ENCODE results near the gene SIDT2. TPM values are rescaled to one million over a fixed set of nuclear protein-coding genes. Genes with fewer than 3 reads are reported as not detected.

SIDT2 gene
- total and polyA plus RNA-seq, 2 of the 13 experiments (the other 11 are each of a cell fraction or from before 2014, with no cell fraction given) = 11.5 to 28.0 TPM

DNA sequence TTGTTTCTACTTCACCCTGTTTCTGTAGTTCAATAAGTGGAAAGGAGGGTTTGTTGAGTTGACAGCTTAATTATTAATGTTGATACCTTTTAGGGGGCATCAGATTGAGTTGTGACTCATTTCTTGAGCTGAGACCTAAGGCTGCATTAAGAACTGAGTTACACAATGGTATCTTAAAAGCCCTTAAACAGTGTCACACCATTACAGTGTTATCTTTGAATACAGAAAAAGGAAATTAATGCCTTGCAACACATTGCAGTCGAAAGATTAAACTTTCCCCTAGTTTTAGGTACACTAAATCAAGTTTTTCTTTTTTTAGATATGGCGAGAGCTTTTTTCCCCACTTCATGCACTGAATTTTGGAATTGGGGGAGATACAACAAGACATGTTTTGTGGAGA lies 17.7 kb upstream of the SIDT2 start:
- 99% methylated on average over 2 of the region's 2 CpGs for WGBS (ENCODE audit: low lambda C conversion rate)
- Histone ChIP-seq H3K4me2 (ENCODE audit: low read depth, low read length) (no peak overlapping the region), H3K79me2 (ENCODE audit: insufficient read depth, low read length) (peaks cover 42% of the 10 kb centered on the region), H2AFZ (ENCODE audit: low read length) (no peak overlapping the region), H3K9me3 (ENCODE audit: low read length) (no peaks in the 10 kb centered on the region), H3K27ac (ENCODE audit: extremely low read length, insufficient read depth, low read length) (no peak overlapping the region), H3K4me3 (replicated peaks in 1 of 3; ENCODE audit: insufficient read depth in 1 of 3, low read depth in 2 of 3, low read length in 3 of 3) (no peak overlapping the region), H3K27me3 (ENCODE audit: control insufficient read depth in 1 of 2, insufficient read depth in 2 of 2, low read length in 2 of 2) (no peaks in the 10 kb centered on the region), H3K36me3 (replicated peaks in 1 of 2; ENCODE audit: control insufficient read depth in 1 of 2, insufficient read depth in 2 of 2, low read length in 2 of 2) (peaks cover 17 to 67% of the 10 kb centered on the region in 2 experiments), H4K20me1 (ENCODE audit: insufficient read depth, low read length) (peaks cover 33% of the 10 kb centered on the region; the same call in 1 of the 2 replicates), H3K9ac (ENCODE audit: insufficient read depth, low read depth, low read length) (no peak overlapping the region), H3K4me1 (ENCODE audit: insufficient read depth, low read length) (no peaks in the 10 kb centered on the region)
- in situ Hi-C loops (cut with HindIII; ENCODE audit: extremely low pct_ligation_motif_present, low pct_unique_long_range_greater_than_20kb) = no loop called here
- FAIRE-seq (no peak), ATAC-seq (no peak), DNase-seq (ENCODE audit: low spot score) (no peak)
- ChIA-PET CTCF (ENCODE audit: low intra/inter-chr PET ratio, low total read pairs) (no interaction called here), POLR2A (no interaction called here)
- intact Hi-C loops (cut with micrococcal nuclease; ENCODE audit: unreplicated experiment) = no loop called here
- TF ChIP-seq SOX6 (IDR thresholded peaks at IDR 0.05) = no peak
- TF ChIP-seq SOX6 (CRISPR knock-in tag; IDR thresholded peaks at IDR 0.05) = no peak
- TF ChIP-seq ZNF337 (CRISPR knock-in tag; IDR thresholded peaks at IDR 0.05; ENCODE audit: borderline replicate concordance, low read depth) = no peak
- no peak for TF ChIP-seq SMYD3 (CRISPR knock-in tag; IDR thresholded peaks at IDR 0.05)
- TF ChIP-seq, protein P1, sequence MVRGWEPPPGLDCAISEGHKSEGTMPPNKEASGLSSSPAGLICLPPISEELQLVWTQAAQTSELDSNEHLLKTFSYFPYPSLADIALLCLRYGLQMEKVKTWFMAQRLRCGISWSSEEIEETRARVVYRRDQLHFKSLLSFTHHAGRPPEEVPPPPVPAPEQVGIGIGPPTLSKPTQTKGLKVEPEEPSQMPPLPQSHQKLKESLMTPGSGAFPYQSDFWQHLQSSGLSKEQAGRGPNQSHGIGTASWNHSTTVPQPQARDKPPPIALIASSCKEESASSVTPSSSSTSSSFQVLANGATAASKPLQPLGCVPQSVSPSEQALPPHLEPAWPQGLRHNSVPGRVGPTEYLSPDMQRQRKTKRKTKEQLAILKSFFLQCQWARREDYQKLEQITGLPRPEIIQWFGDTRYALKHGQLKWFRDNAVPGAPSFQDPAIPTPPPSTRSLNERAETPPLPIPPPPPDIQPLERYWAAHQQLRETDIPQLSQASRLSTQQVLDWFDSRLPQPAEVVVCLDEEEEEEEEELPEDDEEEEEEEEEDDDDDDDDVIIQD (CRISPR knock-in tag; IDR thresholded peaks at IDR 0.05; ENCODE audit: low read depth) = no peak
- no TSS peak for BruUV-seq (replicated peaks)

DNA sequence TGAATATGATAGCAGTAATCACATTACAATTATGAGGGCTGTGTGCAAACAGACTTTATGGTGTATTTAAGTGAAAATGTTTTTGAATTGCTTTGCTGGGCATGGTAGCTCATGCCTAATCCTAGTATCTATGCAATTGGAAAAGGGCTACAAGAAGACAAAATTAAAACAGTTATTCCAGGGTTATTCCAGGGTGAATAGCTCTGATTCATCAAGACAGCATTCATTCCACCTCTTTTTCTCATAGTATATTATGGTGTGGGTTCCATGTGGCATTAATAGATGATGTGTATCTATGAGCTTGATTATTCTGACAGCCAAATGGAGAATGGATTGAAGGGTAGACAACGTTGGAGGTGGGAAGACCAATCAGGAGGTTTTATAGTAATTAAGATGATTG lies 12.1 kb upstream of the SIDT2 start:
- in situ Hi-C loops (cut with HindIII; ENCODE audit: extremely low pct_ligation_motif_present, low pct_unique_long_range_greater_than_20kb) (no loop called here), intact Hi-C loops (cut with micrococcal nuclease; ENCODE audit: unreplicated experiment) (no loop called here)
- TF ChIP-seq ZNF557 (CRISPR knock-in tag; IDR thresholded peaks at IDR 0.05) = no peak
- no peak for TF ChIP-seq KLF15 (CRISPR knock-in tag; IDR thresholded peaks at IDR 0.05; ENCODE audit: borderline replicate concordance)
- no peak for TF ChIP-seq CCDC6 (CRISPR knock-in tag; IDR thresholded peaks at IDR 0.05)
- TF ChIP-seq KDM5A (IDR thresholded peaks at IDR 0.05; ENCODE audit: borderline replicate concordance, low read length) = no peak
- no peak for TF ChIP-seq ZNF781 (CRISPR knock-in tag; IDR thresholded peaks at IDR 0.05; ENCODE audit: borderline replicate concordance, not compliant biosample characterization)
- TF ChIP-seq, protein P2, sequence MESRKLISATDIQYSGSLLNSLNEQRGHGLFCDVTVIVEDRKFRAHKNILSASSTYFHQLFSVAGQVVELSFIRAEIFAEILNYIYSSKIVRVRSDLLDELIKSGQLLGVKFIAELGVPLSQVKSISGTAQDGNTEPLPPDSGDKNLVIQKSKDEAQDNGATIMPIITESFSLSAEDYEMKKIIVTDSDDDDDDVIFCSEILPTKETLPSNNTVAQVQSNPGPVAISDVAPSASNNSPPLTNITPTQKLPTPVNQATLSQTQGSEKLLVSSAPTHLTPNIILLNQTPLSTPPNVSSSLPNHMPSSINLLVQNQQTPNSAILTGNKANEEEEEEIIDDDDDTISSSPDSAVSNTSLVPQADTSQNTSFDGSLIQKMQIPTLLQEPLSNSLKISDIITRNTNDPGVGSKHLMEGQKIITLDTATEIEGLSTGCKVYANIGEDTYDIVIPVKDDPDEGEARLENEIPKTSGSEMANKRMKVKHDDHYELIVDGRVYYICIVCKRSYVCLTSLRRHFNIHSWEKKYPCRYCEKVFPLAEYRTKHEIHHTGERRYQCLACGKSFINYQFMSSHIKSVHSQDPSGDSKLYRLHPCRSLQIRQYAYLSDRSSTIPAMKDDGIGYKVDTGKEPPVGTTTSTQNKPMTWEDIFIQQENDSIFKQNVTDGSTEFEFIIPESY (CRISPR knock-in tag; IDR thresholded peaks at IDR 0.05) = no peak
- no peak for TF ChIP-seq ZNF614 (CRISPR knock-in tag; IDR thresholded peaks at IDR 0.05; ENCODE audit: borderline replicate concordance)
- TF ChIP-seq TSC22D2 (CRISPR knock-in tag; IDR thresholded peaks at IDR 0.05; ENCODE audit: borderline replicate concordance) = no peak
- no peak for TF ChIP-seq FOXP1 (IDR thresholded peaks at IDR 0.05)
- no peak for TF ChIP-seq FOXP1 (CRISPR knock-in tag; IDR thresholded peaks at IDR 0.05)
- Histone ChIP-seq H3K79me2 (ENCODE audit: insufficient read depth, low read length) (peaks cover 2% of the 10 kb centered on the region), H3K27ac (ENCODE audit: extremely low read length, insufficient read depth, low read length) (no peak overlapping the region), H3K9me3 (ENCODE audit: low read length) (no peaks in the 10 kb centered on the region), H3K4me1 (ENCODE audit: insufficient read depth, low read length) (no peaks in the 10 kb centered on the region), H3K27me3 (ENCODE audit: control insufficient read depth in 1 of 2, insufficient read depth in 2 of 2, low read length in 2 of 2) (no peaks in the 10 kb centered on the region), H3K36me3 (replicated peaks in 1 of 2; ENCODE audit: control insufficient read depth in 1 of 2, insufficient read depth in 2 of 2, low read length in 2 of 2) (peaks cover 21 to 71% of the 10 kb centered on the region in 2 experiments), H3K4me3 (replicated peaks in 1 of 3; ENCODE audit: insufficient read depth in 1 of 3, low read depth in 2 of 3, low read length in 3 of 3) (no peak overlapping the region), H2AFZ (ENCODE audit: low read length) (no peak overlapping the region), H3K4me2 (ENCODE audit: low read depth, low read length) (no peak overlapping the region), H3K9ac (ENCODE audit: insufficient read depth, low read depth, low read length) (no peak overlapping the region), H4K20me1 (ENCODE audit: insufficient read depth, low read length) (0 out of 2 replicates have a peak, but pooled peaks cover 4% of the 10 kb centered on the region)
- DNase-seq (ENCODE audit: low spot score) = no peak
- POLR2A ChIA-PET = interaction anchor here (0.6 to 1.7 kb wide), 2 partner anchors 12 to 58 kb away, joined by 4 to 8 read pairs; partner anchors contain the start of gene SIDT2
- no peak for FAIRE-seq
- 100% methylated on average over 1 of the region's 1 CpG for WGBS (ENCODE audit: low lambda C conversion rate)
- BruUV-seq (replicated peaks) = no TSS peak
- CTCF ChIA-PET (ENCODE audit: low intra/inter-chr PET ratio, low total read pairs) = no interaction called here
- ATAC-seq = no peak

Measured in HepG2 (cell line).